ENCODE measurements around the gene NXPE3.

The NXPE3 gene

DNA sequence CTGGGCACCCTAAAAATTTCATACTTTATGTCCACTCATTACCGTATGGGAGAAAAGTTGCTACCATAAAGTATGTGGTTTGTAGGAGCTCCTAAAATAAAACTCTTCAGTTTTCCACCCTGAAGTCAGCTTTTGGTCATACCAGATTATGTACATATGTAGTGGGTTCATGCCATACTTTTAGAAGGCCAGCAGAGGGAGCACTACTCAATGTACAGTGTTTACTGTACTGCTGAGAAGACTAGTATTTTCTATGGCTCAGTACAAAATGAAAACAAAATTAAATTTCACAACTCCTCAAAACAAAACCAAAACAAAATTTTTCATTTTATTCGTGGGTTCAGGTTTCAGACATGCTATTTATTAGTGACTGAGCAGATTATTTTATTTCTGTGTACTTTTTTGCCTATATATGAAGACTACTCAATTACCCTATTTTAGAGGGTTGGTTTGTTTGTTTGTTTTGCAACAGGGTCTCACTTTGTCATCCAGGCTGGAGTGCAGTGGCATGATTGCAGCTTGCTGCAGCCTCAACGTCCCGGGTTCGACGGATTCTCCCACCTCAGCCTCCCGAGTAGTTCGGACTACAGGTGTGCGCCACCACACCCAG is 24.3 kb downstream of the NXPE3 start:
- peak; percentile 77 for DNase-seq

DNA sequence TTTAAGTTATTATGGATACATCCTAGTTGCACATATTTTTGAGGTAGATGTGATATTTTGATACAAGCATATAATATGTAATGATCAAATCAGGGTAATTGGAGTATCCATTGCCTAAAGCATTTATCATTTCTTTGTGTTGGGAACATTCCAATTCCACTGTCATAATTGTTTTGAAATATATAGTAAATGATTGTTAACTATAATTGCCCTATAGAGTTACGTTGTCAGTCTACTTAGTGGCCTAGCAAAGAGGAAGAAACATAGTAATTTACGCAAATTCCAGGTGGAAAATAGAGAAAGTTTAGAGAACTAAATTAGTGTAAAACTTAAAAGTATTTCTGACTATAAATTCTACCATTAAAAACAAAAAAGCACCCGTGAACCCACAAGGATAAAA is 24.9 kb downstream of the NXPE3 start:
- no peak for DNase-seq

DNA sequence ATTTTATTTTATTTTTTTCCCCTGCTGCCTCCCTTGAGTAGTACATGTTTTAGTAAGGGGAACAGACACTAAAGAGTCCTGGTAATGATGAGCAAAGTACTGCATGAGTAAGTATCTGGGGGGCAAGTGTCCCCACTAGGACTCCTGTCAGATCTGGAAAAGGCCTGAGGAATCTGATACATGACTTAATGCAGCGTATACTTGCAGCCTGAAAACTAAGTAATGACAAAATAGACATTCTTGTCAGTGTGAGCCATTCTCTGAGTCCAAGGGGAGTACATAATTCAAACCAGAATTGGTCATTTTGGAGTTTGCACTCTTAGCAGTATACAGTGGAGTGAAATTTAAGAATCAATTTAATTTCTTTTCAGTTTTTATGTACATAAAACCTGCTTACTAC is 27.5 kb downstream of the NXPE3 start:
- no peak for DNase-seq

DNA sequence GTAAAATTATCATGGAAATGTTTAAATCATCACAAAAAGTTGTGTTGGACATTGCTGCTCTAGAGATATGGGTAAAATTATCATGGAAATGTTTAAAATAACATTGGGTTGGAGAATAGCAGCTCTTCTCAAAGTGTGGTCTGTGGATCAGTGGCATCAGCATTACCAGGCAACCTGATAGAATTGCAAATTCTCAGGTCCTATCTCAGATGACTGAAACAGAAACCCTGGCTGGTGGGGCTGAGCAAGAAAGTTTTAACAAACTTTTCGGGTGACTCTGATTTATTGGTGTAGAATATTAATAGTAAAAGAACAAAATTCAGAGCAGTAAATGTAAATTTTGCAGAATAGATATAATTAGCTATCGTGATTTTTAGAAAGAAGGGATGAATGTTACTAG is 28.9 kb downstream of the NXPE3 start:
- no peak for DNase-seq

DNA sequence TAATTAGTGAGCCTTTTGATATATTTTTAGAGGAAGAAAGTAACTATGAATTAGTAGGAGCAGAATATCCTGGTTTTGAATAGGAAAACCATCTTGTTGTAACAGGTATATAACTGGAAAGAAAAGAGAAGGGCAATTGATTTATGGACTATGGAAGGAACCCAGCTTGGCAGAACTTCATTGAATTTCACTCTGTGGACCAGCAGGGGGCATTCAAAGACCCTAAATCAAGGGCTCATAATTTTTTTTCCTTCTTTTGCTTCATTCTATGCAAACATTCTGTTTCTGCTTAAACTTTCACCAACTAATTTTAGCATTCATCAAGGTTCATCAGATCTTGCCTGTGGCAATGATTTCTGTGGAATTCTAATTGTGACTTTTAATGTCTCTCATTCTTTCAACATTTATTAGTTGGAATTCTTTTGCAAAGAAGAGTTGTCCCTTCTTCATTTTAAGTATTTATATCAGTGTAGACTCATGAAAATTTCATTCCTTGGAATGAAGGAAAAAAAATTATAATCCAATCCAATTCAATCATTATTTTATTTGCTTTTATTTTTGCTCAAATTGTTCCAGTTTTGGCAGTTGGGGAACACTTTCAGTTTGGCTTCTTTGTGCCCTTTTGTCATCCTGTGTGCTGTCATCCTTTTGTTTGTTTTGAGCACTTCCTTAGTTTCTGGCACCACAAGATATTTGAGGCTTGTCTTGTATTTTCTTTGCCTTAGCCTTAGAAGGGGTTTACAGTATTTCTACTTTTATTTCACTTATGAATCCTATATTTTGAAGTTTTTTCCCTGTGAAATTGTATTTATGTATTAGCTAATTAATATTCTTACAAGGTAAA is 30.4 kb downstream of the NXPE3 start:
- DNase-seq, result peak; percentile 61

DNA sequence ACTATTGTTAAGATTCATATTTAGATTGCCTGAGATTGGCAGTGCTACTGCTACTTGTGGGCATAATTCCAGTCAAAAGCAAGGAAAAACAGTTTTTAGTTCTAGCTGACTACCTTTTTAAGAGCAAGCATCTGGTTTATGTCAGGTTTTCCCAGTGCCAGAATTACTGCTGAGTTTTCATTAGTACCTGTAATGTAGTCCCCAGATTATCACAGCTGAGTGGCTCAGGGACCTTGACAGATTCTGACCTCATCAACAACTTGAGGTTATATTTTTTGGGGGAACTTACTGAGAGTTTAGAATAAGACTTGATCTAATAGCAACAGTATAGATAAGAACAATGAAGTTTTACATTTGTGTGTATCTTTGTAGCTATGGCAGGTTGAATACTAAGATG is 31.0 kb downstream of the NXPE3 start:
- DNase-seq, result no peak

DNA sequence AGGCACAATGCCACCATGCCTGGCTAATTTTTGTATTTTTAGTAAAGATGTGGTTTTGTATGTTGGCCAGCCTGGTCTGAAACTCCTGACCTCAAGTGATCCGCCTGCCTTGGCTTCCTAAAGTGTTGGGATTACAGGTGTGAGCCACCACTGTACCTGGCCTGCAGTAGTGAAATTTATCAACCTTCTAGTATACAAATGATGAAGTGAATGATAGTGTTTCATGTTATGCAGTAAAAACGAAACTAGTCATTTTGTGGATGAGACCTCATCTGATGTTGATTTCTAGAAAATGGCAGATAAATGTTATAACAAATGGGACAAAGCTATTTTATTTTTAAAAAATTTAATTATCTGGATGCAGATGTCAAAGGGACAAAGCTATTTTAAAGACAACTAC is 32.9 kb downstream of the NXPE3 start:
- DNase-seq, result no peak

DNA sequence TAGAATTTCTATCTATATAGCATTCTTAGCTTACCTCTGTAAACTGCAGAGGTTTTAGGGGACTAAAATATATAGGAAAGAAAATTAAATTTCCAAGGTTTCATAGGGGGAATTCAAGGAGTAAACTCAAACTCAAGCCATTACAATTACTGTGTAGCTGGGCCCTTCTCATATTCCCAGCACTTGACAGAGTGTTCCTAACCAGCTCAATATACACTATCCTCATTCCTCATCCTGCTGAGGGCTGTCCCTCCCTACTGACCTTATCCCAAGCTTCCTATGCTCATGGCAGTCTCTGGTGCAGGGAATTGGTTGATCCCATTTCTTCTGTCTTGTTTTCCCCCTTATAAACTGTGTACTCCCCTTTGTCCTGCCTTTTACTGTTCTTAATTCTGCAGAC is 33.9 kb downstream of the NXPE3 start:
- DNase-seq, result no peak

DNA sequence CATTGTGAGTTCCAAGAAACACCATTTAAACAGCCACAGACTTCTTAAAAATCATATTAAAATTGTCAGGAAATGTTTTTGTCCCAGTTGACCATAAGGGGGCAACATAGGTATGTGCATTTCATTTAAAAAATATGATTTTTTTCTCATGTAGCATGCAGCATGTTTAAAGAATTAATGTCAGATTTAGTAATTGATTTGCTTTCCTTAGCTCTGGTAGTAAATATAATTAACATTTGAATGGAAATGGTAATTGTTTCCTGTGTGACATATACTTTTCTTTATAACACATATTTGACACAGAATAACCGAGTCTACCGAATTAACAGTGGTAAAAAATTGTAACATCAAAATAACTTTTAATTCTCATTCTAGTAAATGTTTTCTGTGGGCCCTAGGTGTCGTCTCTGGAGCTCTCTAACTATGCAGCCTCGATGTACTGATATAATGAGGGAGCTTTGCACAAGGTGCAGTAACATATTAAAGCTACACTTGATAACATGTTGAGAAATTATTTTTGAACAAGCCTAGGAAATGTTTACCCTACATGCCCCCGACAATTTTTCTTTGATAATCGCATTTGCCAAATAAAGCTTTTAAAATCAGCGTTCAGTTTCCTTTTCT is 34.9 kb downstream of the NXPE3 start:
- no peak for DNase-seq

DNA sequence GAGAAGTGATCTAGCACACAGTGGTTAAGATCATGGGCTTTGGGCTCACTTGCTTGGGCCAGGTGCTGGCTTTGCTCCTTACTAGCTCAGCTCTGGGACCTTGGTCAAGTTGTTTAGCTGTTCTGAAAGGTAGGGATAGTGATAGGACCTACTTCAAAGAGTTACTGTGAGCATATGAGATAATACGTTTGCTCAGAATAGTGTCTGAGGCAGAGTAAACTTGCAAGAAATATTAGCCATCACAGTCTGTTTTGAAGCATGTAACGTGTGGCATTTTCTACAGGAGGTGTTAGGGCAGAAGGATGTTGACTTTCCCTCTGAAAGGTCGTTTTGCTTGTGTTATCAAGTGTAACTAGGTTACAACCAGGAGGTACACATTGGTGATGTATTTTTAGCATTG is 35.8 kb downstream of the NXPE3 start:
- DNase-seq, result no peak

DNA sequence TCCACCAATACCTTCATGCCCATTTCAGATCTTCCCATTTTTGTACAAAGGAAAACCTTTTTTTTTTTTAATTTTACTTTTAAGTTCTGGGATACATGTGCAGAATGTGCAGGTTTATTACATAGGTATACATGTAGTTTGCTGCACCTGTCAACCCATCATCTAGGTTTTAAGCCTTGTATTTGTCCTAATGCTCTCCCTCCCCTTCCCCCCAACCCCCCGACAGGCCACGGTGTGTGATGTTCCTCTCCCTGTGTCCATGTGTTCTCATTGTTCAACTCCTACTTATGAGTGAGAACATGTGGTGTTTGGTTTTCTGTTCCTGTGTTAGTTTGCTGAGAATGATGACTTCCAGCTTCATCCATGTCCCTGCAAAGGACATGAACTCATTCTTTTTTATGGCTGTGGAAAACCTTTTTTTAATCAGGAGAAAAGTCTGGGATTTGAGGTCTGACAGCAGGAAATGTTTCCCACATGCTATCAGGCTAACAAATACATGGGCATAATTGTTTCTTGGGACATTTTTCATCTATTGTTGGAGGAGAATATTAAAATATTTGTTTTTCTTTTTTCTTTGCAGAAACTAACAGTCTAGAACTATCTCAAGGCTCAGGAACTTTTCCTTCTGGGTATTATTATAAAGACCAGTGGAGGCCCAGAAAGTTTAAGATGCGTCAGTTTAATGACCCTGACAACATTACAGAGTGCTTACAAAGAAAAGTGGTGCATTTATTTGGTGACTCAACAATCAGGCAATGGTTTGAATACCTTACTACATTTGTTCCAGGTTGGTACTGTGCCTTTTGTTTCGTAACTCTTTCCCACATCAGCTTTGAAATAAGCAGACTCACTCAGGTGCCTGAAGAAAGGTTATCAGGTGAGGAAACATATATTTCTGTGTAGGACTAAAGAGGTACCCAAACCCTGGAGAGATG is 37.5 kb downstream of the NXPE3 start:
- DNase-seq, result no peak

DNA sequence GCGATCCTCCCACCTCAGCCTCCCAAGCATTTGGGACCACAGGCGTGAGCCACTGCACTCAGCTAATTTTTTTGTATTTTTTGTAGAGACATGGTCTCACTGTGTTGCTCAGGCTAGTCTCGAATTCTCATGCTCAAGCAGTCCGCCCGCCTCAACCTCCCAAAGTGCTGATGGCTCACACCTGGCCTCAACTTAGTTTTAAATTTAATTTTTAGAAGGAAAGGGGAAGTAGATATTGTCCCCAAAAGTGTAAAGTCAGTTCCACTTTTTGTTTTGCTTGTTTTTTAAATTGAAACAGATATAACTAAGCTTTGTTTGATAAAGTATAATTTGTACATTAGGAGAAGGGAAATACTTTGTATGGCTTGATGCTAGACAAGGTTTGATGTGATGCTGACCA is 39.0 kb downstream of the NXPE3 start:
- no peak for DNase-seq

DNA sequence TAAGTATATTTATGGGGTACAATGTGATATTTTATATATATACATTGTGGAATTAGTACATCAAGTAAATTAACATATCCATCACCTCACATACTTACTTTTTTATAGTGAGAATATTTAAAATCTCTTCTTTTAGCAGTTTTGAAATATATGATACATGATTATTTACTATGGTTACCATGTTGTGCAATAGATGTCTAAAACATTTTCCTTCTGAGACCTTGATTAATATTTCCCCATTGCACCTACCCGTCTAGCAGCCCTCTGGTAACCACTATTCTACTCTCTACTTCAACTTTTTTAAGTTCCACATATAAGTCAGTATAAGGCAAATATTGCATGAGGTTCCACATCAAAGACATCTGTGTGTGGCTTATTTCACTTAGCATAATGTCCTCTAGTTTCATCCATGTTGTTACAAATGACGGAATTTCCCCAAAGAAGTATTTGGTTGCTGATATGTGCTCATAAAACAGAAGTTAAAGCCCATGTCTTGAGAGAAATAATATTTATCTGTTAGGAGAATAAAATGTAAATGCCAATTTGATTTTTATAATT is 40.7 kb downstream of the NXPE3 start:
- DNase-seq, result no peak

DNA sequence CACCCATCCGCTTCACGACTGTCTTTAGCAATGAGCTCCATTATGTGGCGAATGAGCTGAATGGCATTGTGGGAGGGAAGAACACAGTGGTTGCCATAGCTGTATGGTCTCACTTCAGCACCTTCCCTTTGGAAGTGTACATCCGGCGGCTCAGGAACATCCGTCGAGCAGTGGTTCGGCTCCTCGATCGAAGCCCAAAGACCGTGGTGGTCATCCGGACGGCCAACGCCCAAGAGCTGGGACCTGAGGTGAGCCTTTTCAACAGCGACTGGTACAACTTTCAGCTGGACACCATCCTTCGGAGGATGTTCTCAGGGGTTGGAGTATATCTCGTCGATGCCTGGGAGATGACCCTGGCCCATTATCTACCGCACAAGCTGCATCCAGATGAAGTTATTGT is 42.5 kb downstream of the NXPE3 start:
- no peak for DNase-seq

DNA sequence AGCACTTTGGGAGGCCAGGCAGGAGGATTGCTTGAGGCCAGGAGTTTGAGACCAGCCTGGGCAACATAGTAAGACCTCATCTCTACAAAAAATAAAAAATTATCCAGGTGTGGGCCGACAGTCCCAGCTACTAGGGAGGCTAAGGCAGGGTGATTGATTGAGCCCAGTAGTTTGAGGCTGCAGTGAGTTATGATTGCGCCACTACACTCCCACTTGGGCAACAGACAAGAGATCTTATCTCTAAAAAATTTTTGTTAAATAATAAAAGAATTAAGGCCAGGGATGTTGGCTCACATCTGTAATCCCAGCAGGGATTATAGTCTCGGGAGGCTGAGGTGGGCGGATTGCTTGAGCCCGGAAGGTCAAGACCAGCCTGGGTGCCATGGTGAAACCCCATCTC is 44.5 kb downstream of the NXPE3 start:
- no peak for DNase-seq

DNA sequence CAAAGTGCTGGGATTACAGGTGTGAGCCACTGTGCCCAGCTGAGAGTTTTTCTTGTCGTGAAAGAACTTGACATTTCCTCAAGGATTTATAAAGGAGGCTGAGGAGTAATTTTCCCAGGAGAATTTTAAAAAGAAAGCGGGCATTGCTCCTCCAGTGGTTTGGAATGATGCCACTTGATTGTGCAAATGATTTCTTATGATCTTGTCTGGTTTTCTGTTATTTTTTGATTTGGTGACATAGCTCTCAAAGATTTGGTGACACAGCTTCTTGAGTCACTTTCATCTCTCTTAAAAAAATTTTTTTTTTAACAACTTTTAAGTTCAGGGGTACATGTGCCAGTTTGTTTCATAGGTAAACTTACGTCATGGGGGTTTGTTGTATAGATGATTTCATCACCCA is 45.7 kb downstream of the NXPE3 start:
- no peak for DNase-seq

DNA sequence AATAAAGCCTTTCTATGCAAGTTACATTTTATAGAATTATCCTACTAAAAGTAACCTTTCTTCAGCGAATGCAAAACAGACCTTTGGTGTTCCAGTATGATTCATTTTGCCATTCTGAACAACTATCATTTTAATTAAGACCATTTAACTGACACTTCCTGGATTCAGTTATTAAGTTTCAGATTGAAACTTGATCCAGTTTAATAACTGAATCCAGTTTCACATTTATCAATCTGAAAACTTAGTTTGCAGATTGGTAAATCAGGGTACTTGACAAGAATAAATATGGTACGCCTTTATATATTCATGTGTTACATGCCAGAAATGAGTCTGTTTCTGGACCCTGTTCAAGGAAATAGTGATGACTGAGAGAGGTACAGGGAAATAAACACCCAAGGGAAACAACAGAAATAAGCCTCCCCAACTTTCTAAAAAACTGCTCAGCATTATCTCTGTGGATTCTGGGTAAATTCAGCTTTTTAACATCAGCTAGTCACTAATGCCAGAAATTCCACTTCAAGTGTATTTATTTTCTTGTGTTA is 47.0 kb downstream of the NXPE3 start:
- no peak for DNase-seq

DNA sequence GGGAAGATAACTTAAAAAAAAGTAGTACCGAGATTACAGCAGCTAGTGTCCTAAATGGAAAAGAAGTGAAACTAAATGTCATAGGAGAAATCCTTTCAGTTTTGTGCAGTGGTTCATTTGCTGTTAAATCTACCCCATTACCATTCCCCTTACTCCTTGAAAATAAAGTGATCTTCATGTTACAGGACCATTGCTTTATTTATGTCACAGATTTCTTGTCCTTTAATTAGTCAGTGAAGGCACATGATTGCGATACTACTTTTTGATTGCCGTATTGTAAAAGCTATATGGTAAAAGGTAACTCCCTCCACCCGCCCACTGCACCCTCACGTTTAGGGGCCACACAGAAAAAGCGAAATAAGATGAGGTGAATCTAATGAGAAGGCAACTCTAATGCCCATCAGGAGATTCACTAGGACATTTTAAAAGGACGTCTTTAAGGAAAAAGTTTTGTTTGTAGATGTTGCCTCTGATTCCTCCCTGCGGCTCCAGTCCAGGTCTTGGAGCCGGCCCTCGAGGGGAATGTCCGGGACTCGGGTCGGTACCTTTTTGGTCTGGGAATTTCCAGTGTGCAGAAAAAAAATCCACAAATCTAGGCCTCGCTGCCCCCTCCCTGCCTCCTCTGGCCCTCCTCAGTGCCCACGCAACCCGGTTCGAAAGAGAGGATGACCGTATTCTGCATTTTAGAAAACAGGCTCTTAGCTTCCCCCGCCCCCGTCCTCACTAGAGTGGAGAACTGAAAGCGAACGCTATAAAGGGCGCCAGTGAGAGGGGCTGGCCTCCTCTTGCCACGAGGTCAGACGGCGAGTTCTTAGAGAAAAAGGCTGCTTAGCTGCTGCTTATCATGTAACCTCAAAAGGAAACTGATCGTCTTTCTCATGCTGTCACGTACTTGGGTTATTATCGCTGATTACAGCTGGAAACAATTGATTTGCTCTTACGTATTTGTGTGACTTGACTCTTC is 48.5 kb downstream of the NXPE3 start:
- DNase-seq, result peak; percentile 77

DNA sequence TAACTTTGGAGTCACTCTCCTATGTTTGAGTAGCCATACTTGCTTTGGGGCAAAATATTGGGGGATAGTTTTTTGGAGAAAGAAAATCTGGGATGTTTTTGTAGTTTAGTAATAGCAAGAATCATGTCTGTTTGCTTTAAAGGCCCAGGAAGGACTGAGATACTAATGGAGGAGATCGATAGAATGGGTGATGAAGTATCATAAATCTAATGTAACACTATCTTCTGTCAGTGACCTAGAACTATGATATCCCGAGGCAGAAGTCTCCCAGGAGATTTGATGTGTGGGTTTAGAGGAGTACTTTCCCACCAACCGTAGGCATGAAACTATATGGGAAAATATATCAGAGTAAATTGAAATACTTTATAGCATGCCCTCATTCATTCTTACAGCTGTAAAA is 49.3 kb downstream of the NXPE3 start:
- DNase-seq, result no peak

DNA sequence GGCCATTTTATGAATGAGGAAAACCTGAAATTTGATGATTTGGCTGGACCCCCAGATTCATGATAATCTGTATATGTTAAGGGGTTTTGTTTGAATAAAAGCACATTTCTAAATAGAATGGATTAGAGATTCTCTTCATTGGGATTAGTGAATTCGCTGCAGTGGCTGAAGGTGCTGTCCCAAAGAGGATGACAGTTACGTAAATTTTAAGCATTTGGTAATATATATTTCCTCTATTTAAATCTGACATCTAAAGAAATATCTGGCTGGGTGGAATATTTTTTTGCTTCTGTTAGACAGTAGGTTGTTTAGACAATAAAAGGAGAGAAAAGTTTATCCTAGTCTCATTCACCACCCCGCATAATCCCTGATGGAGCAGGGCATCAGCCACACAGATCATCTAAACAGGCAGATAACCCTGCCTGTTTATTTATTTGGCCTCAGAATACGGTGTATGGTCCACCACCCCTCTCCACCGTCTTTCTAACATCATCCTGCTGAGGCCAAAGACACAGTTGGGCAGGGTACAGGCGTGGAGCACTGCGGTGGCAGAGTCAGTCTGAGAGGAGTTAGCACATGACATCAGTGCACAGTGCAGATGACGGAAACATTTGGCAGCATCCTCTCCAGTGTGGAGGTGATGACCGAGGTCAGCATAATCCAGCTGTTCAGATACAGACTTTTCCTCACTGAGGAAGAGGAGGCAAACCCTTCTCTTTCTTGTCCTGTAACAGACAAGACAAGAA is 49.9 kb downstream of the NXPE3 start:
- DNase-seq, result peak; percentile 59

DNA sequence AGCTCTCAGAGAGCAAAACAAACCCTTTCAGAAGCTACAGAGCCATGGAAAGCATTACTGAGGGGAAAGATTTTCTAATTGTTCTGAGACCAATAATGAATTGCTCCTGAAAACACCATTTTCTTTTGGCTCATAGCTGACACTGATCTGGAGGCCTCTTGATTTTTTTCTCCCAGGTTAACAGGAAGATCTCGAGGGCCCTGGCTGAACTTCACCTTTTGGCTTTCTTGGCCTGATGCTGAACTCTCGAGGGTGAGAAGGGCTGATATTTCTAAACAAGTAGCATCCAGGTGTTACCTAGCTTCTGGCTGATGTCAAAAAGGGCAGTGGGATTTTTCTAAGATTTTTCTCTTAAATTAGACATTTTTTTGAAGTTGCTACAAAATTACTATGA is 50.4 kb downstream of the NXPE3 start:
- no peak for DNase-seq
